GM19468 (cell line): ENCODE results near the gene RPS6KA5.
A peak's percentile ranks its signal among the peaks of the same experiment; 100 is the strongest.
"Not testable (repeated sequence)": the region's sequence is repeated elsewhere in the genome, so short reads cannot be mapped to it uniquely, and the experiment has no call there.

Experiments
- ATAC-seq: cut with Tn5 transposase; IDR thresholded peaks from one replicate; pipeline ENCODE4 v1.9.1; 2021; ENCODE audit warnings: mild to moderate bottlenecking, moderate library complexity, moderate number of reproducible peaks; ENCODE audit not compliant: unreplicated experiment; ENCODE audit errors: extremely low read depth

Gene RPS6KA5

DNA sequence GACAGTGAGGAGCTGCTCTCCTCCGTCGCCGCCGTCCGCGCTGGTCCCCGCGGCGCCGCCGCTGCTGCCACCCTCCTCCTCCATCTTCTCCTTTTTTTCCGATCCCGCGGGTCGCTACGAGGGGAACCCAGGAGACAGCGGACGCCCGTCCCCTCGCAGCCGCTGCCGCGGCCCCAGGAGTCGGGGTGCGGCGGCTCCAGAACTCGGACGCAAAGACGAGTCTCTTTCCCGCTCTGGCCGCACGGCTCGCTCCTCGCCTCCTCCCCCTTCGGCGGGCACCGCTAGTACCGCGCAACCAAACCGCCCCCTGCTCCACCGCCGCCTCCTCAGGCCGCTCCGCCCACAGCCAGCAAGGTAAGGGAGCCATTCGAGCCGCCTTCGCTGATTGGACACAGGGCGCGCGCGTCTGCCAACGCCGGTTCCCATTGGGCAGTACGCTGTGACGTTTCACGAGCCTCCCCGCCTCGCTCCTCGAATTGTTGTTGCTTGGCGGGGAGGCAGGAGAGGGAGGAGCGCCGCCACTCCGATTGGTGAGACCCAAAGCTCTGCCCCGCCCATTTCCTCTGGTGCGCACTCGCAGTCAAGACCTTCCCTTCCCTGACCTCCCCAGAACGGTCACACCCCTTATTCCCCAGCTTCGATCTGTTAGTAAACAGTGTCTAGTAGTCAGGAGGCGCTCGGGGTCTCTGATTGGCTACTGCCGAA is at the start of gene RPS6KA5:
TSS of gene RPS6KA5 (minus strand) at position 291 of the 705 bp plus-strand sequence. CDS start at position 84, 207 bp downstream.
- peak; percentile 89 for ATAC-seq

DNA sequence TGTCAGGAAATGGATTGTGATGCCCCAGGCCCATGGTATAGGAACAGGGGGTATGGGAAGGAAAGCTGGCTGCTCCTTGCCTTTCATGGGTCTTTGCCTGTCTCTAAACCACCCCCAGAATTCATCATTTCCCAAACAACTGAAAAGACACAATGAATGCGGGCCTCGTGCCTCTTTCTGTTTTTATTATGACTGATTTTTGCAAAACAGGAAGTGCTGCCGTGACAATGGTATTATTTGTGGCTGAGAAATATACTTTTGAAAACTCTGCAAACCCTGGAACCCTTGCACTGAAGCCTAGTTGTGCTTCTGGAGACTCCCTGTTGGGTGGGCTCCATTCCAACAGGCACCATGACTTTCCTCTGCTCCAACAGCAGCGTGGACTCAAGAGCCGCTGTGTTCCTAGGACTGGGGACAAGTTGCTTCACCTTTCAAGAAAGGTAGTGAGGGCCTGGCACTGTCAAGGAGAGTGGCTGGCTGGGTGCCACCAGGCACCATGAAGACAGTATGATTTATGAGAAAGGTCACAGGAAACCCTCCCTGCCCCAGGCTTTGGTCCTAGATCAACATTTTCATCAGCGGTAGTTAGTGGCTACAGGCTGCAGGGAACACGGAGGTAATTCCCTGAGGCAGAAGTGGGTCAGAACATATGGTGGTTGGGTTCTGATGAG is 48.6 kb upstream of the RPS6KA5 start:
- no peak for ATAC-seq

DNA sequence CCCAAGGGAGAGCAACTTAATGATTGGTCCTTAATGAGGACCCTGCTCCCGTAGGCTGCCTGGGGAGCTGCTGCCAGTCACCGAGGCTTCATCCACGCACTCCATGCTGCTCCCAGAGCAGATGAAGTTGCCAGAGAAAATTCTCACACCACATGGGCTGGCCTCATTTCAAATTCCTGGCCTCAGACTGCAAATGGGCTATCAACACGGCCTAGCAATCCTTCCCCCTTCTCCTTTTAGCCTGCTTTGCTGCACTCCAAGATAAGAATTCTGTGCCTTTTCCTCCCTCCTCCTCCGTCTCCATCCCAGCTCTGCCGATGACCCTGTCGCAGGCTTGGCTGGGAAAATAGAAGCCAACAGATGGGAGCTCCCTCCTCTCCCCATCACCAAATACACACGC is 42.7 kb upstream of the RPS6KA5 start:
- no peak for ATAC-seq

DNA sequence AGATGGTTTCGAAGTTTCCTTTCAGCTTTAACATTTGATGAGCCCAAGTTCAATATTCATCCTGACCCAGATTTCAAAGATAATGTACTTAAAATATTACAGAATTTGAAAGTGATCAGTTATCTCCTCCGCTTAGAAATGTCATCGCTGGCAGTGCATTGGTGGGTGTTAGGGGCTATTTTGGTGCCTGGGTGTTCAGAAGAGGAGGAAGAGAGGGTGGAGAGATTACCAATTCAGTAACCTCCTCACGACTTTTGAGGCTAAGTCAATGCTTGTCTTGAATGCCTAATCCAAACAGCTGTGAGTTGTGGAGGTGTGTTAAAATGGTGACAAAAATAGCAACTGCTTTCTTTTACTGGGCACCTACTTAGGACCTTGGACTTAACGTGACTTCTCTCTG is 39.7 kb upstream of the RPS6KA5 start:
- no peak for ATAC-seq

DNA sequence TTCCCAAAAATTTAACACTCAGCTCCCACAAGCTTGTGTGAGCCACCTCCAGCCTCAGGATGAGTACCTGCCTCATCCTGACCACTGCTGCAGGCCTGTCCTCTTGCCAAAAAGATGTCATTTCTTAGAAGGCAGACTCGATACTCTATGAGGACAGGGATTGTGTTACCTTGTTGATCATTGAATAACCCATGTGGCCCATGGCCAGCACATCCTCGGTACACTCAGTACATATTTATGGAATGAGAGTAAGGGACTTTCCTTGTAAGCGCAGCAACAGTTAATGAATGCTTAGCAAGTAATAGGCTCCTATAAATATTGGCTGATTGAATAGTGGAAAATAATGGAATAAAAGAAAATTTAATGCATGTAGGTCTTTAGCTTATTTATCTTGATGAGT is 38.1 kb upstream of the RPS6KA5 start:
- no peak for ATAC-seq

DNA sequence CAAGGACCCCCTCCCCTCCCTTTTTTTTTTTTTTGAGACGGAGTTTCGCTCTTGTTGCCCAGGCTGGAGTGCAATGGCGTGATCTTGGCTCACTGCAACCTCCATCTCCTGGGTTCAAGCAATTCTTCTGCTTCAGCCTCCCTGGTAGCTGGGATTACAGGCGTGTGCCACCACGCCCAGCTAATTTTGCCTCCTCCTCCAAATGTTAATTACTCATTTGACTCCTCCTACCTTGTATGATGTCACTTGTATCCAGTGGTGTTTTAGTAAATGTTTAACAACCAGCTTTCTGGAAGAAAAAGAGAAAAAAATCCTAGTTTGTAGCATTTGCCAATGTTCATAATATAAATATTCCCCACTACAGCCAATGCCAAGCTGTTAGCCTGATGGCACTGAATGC is 37.2 kb upstream of the RPS6KA5 start:
- ATAC-seq = not testable (repeated sequence)

DNA sequence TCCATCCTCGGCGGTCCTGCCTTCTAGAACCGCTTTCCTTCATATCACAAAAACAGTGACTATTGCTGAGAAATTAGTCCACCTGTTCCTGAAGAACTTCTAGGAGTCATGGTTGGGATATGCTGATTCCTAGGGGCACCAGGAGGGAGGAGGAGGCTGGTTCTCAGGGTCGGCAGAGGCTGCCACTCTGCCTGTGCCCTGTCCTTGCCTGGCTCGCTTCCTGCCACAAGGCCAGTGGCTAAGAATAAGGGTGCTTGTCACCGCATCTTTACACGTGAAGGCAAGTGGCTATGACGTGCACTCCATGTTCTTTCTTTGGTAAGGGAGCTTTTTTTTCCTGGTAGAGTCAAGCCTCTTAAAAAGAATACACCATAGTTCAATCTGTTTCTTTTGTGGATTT is 34.7 kb upstream of the RPS6KA5 start:
- no peak for ATAC-seq

DNA sequence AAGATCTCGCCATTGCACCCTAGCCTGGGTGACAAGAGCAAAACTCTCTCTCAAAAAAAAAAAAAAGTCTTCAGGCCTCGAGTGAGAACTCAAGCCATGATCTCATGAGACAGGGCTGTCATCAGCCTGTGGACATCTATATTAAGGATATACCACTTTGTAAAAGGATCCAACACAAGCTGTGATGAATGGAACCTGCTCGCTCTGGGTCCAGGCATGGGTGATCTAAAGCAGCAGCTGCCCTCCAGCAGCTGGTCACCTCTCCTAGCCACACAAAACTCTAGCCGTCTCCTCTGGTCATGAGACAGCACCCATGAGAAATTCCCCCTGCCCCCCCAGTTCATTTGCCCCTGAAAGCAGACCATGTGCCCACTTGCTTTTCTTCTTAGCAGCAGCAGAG is 34.3 kb upstream of the RPS6KA5 start:
- no peak for ATAC-seq

DNA sequence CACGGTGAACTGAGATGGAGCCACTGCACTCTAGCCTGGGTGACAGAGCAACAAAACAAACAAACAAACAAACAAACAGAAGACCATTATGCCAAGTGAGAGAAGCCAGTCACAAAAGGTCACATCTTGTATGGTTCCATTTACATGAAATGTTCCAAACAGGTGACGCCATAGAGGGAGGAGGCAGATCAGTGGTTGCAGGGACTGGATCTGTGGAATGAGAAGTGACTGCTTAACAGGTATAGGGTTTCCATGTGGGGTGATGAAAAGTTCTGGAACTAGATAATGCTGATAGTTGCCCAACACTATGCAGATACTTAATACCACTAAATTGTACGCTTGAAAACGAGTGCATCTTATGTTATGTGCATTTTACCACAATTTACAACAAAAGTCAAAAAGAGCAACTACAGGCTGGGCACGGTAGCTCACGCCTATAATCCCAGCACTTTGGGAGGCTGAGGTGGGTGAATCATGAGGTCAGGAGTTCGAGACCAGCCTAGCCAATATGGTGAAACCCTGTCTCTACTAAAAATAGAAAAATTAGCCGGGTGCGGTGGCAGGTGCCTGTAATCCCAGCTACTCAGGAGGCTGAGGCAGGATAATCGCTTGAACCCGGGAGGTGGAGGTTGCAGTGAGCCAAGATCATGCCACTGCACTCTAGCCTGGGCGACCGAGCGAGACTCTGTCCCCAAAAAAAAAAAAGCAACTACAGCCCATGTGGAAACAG is 33.5 kb upstream of the RPS6KA5 start:
- ATAC-seq = not testable (repeated sequence)

DNA sequence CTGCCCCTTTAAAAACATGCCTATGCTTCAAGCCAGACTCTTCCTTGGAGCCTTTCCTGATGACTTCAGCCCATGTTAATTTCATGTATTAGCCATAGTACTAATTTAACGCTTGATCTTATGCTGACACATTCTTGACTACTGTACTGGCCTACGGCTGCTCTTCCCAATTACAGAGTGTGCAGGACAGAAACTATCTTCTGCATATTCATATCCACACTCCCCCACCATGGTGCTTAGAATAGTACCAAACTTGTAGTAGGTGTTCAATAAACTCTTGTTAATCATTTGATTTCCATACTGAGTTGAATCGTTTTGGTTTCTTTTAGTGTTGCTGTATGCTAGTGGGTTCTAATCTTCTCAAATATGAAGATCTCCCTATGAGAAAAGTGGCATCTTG is 31.6 kb upstream of the RPS6KA5 start:
- no peak for ATAC-seq

DNA sequence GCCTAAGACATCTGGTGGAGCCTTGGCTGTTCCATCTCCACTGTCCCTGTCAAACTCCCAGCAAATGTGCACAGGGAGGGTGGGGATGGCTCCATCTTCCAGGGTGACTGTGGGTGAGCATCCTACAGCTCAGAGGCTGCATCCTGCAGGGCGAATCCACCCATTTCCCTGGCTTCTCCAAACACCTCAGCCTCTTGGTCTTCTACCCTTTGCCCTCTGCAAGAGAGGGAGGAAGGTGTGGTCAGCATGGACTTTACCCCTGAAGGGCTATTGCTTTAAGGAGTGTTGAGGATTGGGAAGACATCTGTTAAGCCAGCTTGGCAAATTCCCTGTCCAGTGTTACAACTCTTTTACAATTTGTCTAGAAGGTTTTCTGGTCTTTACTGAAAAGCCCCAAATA is 30.3 kb upstream of the RPS6KA5 start:
- ATAC-seq = no peak

DNA sequence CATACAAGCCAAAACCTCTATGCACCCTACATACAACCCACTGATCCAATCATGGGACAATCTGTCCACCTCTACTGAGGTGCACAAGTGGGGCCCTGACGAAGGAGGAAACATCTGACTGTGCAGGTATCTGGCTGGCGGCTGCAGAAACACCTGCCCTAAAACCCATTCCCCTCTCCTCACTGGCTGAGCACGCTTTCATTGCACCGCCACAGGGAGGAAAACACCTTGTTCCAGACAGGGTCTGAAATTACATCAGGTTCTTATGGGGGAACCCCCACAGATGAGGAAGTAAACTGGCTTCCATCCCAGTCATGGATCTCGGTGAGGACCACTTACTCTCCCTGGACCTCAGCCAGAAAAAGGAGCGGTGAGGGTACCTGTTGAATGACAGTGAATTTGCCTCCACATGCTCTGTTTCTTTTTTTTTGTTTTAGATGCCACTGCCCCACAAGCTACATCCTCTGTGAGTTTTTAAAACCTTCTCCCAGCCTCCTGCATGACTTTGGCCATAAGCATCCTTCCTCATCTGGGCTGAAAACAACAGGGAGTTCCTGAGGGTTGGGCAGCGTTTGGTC is 29.6 kb upstream of the RPS6KA5 start:
- no peak for ATAC-seq

DNA sequence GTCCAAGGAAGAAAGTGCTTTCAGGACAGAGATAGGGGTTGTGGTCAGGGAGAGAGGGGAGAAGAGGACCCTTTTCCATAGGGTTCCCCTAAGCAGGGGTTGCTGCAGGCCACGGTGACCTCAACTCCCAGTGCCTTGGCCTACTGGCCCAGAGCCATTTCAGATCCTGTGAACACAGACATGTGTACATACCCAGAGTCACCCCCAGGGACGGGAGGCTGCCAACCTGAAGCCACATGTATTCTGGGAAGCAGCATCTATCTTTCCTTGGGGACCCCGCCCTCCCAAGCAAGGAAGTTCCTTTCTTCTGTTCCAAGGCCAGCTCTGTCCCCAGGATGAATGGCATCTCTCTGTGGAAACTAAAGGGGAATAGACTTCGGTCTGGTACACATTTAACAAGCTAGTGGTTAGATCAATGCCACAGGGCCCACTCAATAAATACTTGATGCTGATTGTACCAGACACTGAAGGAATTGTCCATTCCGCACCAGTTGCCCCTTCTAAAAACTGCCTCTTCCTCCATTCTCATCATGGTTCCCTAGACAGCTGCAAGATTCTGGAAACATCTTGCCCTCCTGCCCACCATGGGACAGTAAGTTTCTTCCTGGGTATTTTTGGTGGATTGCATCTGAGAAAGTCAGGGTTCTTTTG is 28.3 kb upstream of the RPS6KA5 start:
- ATAC-seq = no peak

DNA sequence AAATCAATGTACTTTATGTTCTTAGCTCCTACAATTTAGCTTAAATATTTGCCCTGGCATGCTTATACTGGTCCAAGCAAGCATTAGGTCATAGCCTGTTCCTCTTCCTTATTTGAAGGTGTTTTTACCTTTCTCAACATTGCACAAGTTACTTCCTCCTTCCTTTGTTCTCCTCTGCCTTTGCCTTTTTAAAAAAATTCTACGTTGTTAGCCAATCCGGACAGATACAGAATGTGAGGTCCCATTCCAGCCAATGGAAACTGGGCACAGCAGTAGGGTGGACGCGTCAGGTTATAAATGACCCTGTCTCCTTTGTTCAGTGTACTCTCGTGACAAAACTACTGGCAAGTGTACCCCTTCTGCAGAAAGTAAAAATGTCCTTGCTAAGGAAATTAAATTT is 27.0 kb upstream of the RPS6KA5 start:
- ATAC-seq = not testable (repeated sequence)

DNA sequence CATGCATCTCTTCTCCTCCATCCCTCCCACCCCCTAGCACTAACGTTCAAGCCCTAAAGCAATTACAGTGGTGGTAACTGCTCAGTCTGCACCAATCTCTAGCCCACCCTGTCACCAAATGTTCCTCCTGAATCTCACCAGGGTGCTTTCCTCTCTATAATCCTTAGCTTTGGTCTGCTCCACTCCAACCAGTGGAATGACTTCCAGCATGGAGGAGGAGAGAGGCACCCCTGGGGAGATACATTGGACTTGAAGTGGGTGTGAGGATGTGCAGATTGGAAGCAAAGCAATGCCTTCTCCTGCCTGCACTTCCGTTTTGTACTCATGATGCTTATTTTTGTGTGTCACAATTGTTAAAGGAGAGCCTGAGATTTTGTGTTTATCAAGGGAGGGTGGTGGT is 24.1 kb upstream of the RPS6KA5 start:
- no peak for ATAC-seq

DNA sequence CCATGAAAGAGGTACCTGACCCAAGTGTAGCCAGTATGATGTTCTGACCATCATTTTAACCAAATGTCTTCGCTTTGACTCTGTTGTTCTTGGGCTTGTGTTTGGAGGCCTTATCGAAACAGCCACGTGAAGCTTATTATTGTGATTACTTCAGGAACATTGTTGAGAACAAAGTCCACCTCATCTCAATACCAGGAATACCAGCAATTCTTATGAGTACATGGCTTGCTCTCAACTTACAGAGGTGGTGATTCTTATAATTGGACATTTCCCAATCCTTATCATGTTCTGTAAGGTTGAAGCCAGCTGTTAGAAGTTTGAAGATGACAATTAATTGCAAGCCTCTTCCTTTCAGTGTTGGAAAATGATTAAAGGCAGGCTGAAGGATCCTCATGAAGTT is 21.8 kb upstream of the RPS6KA5 start:
- ATAC-seq = no peak

DNA sequence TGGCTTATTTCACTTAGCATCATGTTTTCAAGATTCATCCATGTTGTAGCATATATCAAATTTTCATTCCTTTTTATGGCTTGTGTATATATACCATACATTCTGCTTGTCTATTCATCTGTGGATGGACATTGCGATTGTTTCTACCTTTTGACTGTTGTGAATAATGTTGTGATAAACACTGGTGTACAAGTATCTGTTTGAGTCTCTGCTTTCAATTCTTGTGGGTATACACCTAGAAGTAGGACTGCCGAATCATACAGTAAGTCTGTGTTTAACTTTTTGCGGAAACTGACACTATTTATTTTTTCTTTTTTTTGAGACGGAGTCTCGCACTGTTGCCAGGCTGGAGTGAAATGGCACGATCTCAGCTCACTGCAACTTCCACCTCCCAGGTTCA is 19.6 kb upstream of the RPS6KA5 start:
- ATAC-seq = no peak

DNA sequence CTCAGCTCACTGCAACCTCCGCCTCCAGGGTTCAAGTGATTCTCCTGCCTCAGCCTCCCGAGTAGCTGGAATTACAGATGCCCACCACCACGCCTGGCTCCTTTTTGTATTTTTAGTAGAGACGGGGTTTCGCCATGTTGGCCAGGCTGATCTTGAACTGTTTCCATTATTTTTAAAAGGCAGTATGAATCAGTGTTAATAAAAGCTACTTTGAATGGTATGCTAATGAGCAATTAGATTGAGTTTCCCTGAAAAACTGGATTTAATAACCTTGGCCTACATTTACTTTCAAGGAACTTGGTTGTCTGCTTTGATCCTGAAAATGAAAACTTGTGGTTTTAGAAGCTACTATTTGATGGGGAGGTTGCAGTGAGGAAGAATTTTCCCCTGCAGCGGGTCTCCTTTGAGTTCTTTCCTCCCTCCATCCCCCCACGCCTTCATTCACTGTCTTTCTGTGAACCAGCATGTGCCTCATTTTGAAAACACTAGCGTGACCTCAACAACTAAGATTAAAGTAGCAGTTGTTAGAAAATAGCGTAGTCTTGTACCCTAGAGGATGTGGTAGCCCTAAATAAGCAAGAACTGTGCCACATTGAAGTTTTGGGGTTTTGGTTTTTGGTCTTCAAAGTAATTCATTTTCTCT is 17.8 kb upstream of the RPS6KA5 start:
- no peak for ATAC-seq

DNA sequence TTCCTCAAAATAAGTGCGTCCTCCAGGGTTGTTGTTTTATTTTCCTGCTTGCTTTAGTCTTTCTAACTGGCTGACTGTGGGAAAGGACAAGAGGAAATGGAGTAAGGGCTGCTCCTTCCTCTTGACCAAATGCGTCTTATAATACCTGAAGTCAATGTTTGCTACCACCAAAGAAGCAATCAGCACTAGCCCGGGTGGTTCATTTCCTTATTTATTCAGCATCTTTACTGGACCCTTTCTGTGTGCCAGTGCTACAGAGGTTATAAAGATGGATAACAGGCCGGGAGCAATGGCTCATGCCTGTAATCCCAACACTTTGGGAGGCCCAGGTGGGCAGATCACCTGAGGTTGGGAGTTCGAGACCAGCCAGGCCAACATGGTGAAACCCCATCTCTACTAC is 15.1 kb upstream of the RPS6KA5 start:
- ATAC-seq = no peak

DNA sequence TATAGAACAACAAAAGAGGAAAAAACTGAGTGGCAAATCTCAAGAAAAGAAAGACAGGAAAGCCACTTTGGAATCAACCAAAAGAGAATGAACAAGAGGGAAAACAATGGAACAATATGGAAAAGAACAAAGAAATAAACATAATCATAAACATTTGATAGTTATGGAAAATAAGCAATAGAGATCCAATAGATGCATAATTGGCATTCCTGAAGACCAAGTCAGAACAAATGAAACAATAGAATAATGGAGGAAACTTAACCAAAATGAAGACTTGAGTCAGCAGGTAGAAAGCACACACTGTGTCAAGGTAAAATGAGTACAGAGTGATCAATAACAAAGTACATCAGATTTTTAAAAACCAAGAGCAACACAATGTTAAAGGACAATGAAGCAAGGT is 10.1 kb upstream of the RPS6KA5 start:
- ATAC-seq = no peak
